Heart right ventricle (tissue), 16 donors: ENCODE results near the gene CAMK2A. TPM values are rescaled to one million over a fixed set of nuclear protein-coding genes. Genes with fewer than 3 reads are reported as not detected.

Experiments used
- ATAC-seq, 8 donors: fragments of 200-7000 bp; cut with Tn5 transposase; one replicate each; pipeline ENCODE4 v1.9.1; 2020; ENCODE audit warnings: mild to moderate bottlenecking in 8 of 8, moderate library complexity in 8 of 8, moderate number of reproducible peaks in 1 of 8
- DNase-seq, 2 donors: peaks; one replicate each; pipeline ENCODE4 v3.0.0-alpha.2; 2020
- H3K27ac ChIP-seq, 10 donors: fragments of 200-600 bp; sonication (generic) in 2 of 10; one replicate each; pipeline versions ENCODE4 v1.5.0 to v1.8.0; 2020 to 2022; ENCODE audit warnings: mild to moderate bottlenecking in 3 of 10
- H3K27me3 ChIP-seq, 7 donors: fragments of 200-600 bp; one replicate each; pipeline ENCODE4 v1.8.0; 2021 to 2022; ENCODE audit warnings: mild to moderate bottlenecking in 2 of 7
- H3K36me3 ChIP-seq, 9 donors: fragments of 200-600 bp; sonication (generic) in 1 of 9; one replicate each; pipeline versions ENCODE4 v1.5.0 to v1.8.0; 2020 to 2022; ENCODE audit warnings: mild to moderate bottlenecking in 2 of 9
- H3K4me1 ChIP-seq, 9 donors: fragments of 200-600 bp; sonication (generic) in 1 of 9; one replicate each; pipeline versions ENCODE4 v1.5.0 to v1.8.0; 2020 to 2022; ENCODE audit warnings: mild to moderate bottlenecking in 4 of 9
- H3K4me3 ChIP-seq, 10 donors: fragments of 200-600 bp; sonication (generic) in 2 of 10; one replicate each; pipeline versions ENCODE4 v1.5.0 to v1.8.0; 2020 to 2022; ENCODE audit warnings: mild to moderate bottlenecking in 7 of 10, moderate library complexity in 2 of 10
- H3K9me3 ChIP-seq, 11 donors: fragments of 200-600 bp in 10 of 11; sonication (generic) in 2 of 11; one replicate each; pipeline versions ENCODE4 v1.5.0 to v1.8.0; 2013 to 2022; ENCODE audit warnings: mild to moderate bottlenecking in 2 of 11, control low read depth in 1 of 11, moderate library complexity in 1 of 11
- WGBS, 2 donors: extraction: QIAGEN DNeasy Blood & Tissue Kit; methylation state at CpG; one replicate each; pipeline ENCODE4 v1.1.7; 2013; ENCODE audit warnings: inconsistent platforms in 1 of 2; 5-methylcytosine and 5-hydroxymethylcytosine counted together
- intact Hi-C, 10 donors: fragments of 100-400 bp; cut with DNase I; formaldehyde crosslinking; loops; one replicate each; pipeline versions ENCODE4 v1.11.1 to v1.14.2; 2022
- polyA plus RNA-seq, 2 donors: library from polyadenylated mRNA; stranded (reverse); fragments of 200-250 nt; gene quantifications; one replicate each; pipeline ENCODE4 v1.2.3, GENCODE V29; 2013
- total RNA-seq, 10 donors: library from RNA; stranded (reverse); fragmentation: NEBNext Ultra II Directional in 3 of 10; extraction: Animal tissue kit (Norgen Biotek cat#: 25700) in 3 of 10; gene quantifications; one replicate each; pipeline versions ENCODE4 v1.2.1 to v1.2.4, GENCODE V29; 2021 to 2023
- TF ChIP-seq, protein P1 (sequence below), 9 donors: fragments of 200-600 bp; sonication (generic) in 2 of 9; IDR thresholded peaks; one replicate each; pipeline versions ENCODE4 v1.5.0 to v1.8.0; 2021 to 2022; ENCODE audit warnings: antibody characterized with exemption in 9 of 9, mild to moderate bottlenecking in 5 of 9, moderate library complexity in 1 of 9
- donor health status: Arrhythmogenic right ventricular cardiomyopathy.
- donor health status: ischemic (EF 13 %, LVEDD 7.1; RV severe dilation, severe dysfunction).
- donor health status: healthy with polysubstance abuse.
- donor health status: DM: no; HTN: yes; CAD: no.
- donor health status: DM: no; HTN: no; CAD: no.
- donor health status: ischemic (EF 25% LVEDD 6.9; RV normal size, moderate dysfunction).
- donor health status: ischemic (EF 25% LVEDD 5.7; RV mildly dilated, moderate dysfunction).
- donor health status: healthy.
- donor health status: DM: yes; HTN: yes; CAD: no.
- donor health status: Ischemic cardiomyopathy.
- donor health status: ischemic (EF 35%, LVEDD 5.7; RV mildly dilated, moderate dysfunction).
- donor health status: nonischemic (EF 11% LVEDD 7.7; RV severe dilation, severe dysfunction).
- donor health status: DM: yes; HTN: yes; CAD: no.
- donor health status: PGD.
- donor health status: ischemic (EF 29% LVEDD 5.4; RV normal size, mild dysfunction).
- donor health status: nonischemic (EF 23%, LVEDD 6.1; RV moderate dilation, normal function).

Gene CAMK2A
- total and polyA plus RNA-seq, 12 donors: 1.2 to 25.7 (median 17.9) TPM

DNA sequence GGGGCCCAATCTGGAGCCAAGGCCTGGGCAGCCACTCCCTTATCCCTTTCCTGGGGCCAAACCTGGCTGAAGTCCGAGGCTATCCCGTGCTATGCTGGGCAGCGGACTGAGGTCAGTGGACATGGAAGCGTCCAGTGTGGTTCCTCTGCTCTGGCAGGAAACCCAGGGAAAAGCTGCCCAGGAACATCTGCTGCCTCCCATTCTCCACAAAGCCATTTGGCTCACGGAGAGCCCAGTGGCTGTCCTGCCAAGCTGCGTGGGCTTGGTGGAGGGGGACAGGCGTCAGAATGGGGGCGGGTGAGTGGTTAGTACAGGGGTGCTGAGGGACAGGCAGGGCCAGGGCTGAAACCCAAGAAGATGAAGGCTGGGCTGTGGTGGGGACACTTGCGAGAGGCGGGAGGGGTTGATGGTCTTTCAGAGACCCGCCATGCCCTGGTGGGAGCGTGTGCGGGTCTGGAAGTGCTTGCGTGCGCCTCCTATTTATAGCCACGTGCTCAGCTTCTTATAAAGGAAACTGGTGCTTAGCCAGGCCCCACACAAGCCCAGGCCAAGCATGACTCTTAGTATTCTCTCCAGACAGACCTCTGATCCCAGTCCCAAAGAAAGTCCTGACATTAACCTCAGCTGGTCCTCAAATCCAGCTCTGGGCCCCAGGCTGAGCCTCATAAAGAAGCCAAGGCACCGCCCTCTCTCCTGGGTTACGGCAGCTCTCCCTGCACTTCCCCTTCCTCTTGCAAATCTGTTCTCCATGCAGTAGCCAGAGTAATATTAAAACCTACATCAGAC is 109.1 kb downstream of the CAMK2A start:
- Histone ChIP-seq H3K27me3 (no peaks in the 10 kb centered on the region), H3K9me3 (no peaks in the 10 kb centered on the region), H3K36me3 (no peaks in the 10 kb centered on the region), H3K4me3 (no peak overlapping the region), H3K4me1 (peaks cover 13 to 51% (median 23%) of the 10 kb centered on the region in 9 donors), H3K27ac (peak overlapping the region; percentile 61 to 88 (median 84))
- TF ChIP-seq, protein P1, sequence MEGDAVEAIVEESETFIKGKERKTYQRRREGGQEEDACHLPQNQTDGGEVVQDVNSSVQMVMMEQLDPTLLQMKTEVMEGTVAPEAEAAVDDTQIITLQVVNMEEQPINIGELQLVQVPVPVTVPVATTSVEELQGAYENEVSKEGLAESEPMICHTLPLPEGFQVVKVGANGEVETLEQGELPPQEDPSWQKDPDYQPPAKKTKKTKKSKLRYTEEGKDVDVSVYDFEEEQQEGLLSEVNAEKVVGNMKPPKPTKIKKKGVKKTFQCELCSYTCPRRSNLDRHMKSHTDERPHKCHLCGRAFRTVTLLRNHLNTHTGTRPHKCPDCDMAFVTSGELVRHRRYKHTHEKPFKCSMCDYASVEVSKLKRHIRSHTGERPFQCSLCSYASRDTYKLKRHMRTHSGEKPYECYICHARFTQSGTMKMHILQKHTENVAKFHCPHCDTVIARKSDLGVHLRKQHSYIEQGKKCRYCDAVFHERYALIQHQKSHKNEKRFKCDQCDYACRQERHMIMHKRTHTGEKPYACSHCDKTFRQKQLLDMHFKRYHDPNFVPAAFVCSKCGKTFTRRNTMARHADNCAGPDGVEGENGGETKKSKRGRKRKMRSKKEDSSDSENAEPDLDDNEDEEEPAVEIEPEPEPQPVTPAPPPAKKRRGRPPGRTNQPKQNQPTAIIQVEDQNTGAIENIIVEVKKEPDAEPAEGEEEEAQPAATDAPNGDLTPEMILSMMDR (IDR thresholded peaks at IDR 0.05): no peak
- 22 to 34% methylated on average over 18 of the region's 18 CpGs for WGBS, 2 donors
- intact Hi-C loops: loop anchor here in 1 of 10 donors (2.0 kb wide), 1 partner anchor 20 kb away; no protein-coding TSS in a partner anchor
- DNase-seq (peak; percentile 73 to 75), ATAC-seq (peak; percentile 74 to 89 (median 86))

DNA sequence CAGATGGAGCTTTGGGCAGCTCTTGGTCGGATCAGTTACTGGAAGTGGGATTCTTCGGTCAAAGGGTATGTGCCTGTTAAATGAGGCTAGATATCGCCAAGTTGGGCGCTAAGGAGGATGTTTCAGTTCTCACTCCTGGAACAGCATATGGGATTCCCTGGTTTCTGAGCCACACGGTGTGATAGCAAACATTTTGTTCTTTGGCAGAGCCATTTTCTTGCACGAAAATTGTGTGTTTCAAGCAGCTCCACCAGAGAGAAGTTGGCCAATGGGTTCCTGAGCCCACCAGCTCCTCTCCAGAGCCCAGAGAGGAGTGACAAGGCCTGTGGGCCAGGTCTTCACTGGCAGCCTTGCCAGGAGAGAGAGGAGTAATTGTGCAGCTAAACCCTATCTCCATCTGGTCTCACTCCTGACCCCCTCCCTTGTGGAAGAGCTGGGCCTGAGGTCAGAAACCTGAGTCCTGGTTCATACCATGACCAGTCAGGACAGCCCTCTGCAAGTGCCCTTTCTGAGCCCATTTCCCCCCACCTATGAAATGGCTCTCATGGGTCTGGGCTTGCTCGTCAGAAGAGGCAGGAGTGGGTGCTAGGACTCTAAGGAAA is 110.5 kb downstream of the CAMK2A start:
- H3K4me1 ChIP-seq: peaks cover 13 to 51% (median 21%) of the 10 kb centered on the region in 9 donors
- ATAC-seq (no peak), DNase-seq (no peak)
- H3K36me3 ChIP-seq: no peaks in the 10 kb centered on the region
- H3K27me3 ChIP-seq: no peaks in the 10 kb centered on the region
- peak overlapping the region in 8 of 10 donors; percentile 61 to 88 (median 84) for H3K27ac ChIP-seq
- no peak overlapping the region for H3K4me3 ChIP-seq
- intact Hi-C loops: loop anchor here in 1 of 10 donors (10.0 kb wide), 1 partner anchor 356 kb away; no protein-coding TSS in a partner anchor
- 93% methylated on average over 7 of the region's 7 CpGs for WGBS, 2 donors
- no peaks in the 10 kb centered on the region for H3K9me3 ChIP-seq
- TF ChIP-seq, protein P1 (IDR thresholded peaks at IDR 0.05): no peak

DNA sequence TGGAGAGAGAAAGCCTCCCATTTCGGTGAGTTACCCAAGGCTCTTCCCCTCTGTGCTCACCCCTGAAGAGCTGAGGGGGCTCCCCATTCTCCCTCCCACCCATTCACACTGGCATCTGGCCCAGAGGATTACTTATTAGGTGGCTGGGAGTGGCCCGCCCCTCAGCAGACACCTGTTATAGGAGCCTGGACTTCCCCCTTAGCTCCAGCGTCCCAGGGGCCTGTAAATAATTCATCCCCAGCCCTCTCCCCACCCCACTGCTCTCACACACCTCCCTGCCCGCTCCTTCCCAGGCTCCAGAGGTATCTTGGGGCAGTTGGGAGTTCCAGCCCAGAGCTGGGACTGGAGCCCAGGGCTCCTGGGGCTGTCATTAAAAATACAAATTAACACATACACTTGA is 111.3 kb downstream of the CAMK2A start:
- ATAC-seq (no peak), DNase-seq (no peak)

DNA sequence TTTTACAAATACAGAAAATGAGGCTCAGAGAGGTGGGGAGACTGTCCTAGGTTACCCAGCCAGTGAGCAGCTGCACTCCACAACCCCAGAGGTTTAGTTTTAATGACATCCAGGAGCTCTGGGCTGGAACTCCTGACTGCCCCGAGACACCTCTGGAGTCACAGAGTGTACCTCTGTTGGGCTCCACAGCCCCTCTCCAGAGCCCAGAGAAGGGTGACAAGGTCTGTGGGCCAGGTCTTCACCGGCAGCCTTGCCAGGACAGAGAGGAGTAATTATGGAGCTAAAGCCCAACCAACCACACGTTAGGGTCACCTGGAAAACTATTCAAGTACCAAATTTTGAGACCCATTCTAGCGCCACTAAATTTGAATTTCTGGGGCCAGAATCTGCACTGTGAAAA is 111.9 kb downstream of the CAMK2A start:
- Histone ChIP-seq H3K4me3 (no peak overlapping the region), H3K36me3 (no peaks in the 10 kb centered on the region), H3K9me3 (no peaks in the 10 kb centered on the region), H3K27me3 (no peaks in the 10 kb centered on the region), H3K4me1 (peaks cover 13 to 50% (median 21%) of the 10 kb centered on the region in 9 donors), H3K27ac (peak overlapping the region in 2 of 10 donors; percentile 19 to 88)
- WGBS, 2 donors: 57 to 65% methylated on average over 4 of the region's 4 CpGs
- intact Hi-C loops: loop anchor here in 1 of 10 donors (10.0 kb wide), 1 partner anchor 357 kb away; no protein-coding TSS in a partner anchor
- DNase-seq: no peak
- ATAC-seq: no peak
- TF ChIP-seq, protein P1 (IDR thresholded peaks at IDR 0.05): no peak

More for the DNA sequence above, 111.3 kb downstream of the CAMK2A start:
- Histone ChIP-seq H3K4me3 (no peak overlapping the region), H3K27ac (peak overlapping the region in 1 of 10 donors; percentile 88), H3K36me3 (no peaks in the 10 kb centered on the region), H3K4me1 (peaks cover 13 to 51% (median 21%) of the 10 kb centered on the region in 9 donors), H3K9me3 (no peaks in the 10 kb centered on the region), H3K27me3 (no peaks in the 10 kb centered on the region)
- TF ChIP-seq, protein P1 (IDR thresholded peaks at IDR 0.05): no peak
- intact Hi-C loops: loop anchor here in 1 of 10 donors (10.0 kb wide), 1 partner anchor 357 kb away; no protein-coding TSS in a partner anchor
- 65 to 73% methylated on average over 4 of the region's 4 CpGs for WGBS, 2 donors
